GM23248 (cell line): ENCODE data around the gene GGA3.

Experiments
- EZH2 ChIP-seq: fragments of 200-600 bp; sonication (generic); IDR thresholded peaks from 2 replicates; pipeline ENCODE4 v1.6.1; 2018; ENCODE audit warnings: antibody characterized with exemption, mild to moderate bottlenecking; ENCODE audit not compliant: insufficient read depth, poor library complexity, severe bottlenecking
- EZH2phosphoT487 ChIP-seq: fragments of 200-600 bp; sonication (generic); IDR thresholded peaks from 2 replicates; pipeline ENCODE4 v1.6.1; 2018; ENCODE audit warnings: antibody characterized with exemption, moderate library complexity, mild to moderate bottlenecking, low read depth; ENCODE audit not compliant: insufficient read depth

DNA sequence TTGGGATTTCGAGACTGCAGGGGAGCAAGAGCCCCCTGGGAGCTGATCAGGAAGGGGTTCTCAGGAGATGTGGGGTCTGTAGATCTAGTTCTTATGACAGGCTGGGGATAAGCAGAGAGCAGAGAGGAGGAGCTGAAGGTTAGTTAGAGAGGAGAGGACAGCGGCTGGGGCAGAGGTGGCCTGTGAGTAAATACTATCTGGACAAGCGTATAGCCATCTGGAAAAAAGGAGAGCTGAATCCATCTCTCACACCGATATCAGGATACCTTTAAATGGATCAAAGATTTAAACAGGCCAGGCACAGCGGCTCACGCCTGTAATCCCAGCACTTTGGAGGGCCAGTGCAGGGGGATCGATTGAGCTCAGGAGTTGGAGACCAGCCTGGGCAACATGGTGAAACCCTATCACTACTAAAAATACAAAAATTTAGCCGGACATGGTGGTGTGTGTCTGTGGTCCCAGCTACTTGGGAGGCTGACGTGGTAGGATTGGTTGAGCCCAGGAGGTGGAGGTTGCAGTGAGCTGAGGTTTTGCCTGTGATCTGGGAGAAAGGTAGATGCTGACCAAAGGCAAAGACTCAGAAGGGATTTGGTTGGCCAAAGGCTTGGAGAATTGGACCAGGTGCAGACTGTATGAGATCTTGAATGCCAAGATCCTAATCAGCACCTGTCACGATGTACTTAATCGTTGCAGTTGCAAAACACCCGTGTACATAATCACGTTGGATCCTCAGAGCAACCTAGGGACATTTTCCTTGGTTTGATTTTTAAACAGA, 46.7 kb upstream of the GGA3 start:
- TF ChIP-seq EZH2phosphoT487 = no peak
- no peak for TF ChIP-seq EZH2
